IPS-NIHi11 (cell line): ENCODE results near the gene AVPR2.

Experiments
- DNase-seq: peaks from one replicate; pipeline ENCODE4 v3.0.0; 2012; ENCODE audit warnings: mixed read lengths, low spot score

AVPR2 gene

GRCh38 chrX:153903991-153904957, at the start of gene AVPR2:
Gene AVPR2 (plus strand): TSS chrX:153904673. CDS start chrX:153905146, 473 bp downstream.
- no peak for DNase-seq

GRCh38 chrX:153854702-153855101, 49.8 kb upstream of the AVPR2 start:
- no peak for DNase-seq

- DNase-seq = no peak
These were observed 47.0 kb upstream of the AVPR2 start for GRCh38 chrX:153857348-153857903.

GRCh38 chrX:153861151-153861550, 43.3 kb upstream of the AVPR2 start:
- DNase-seq = no peak

- no peak for DNase-seq
These were observed 42.7 kb upstream of the AVPR2 start for GRCh38 chrX:153861733-153862310.

GRCh38 chrX:153862369-153863250, 41.9 kb upstream of the AVPR2 start:
- DNase-seq = no peak

GRCh38 chrX:153863251-153863991, 41.1 kb upstream of the AVPR2 start:
- DNase-seq = no peak

- no peak for DNase-seq
These were observed 40.4 kb upstream of the AVPR2 start for GRCh38 chrX:153864101-153864500.

GRCh38 chrX:153864561-153865320, 39.7 kb upstream of the AVPR2 start:
- DNase-seq = no peak

GRCh38 chrX:153865321-153865580, 39.2 kb upstream of the AVPR2 start:
- DNase-seq = no peak

GRCh38 chrX:153865685-153866084, 38.8 kb upstream of the AVPR2 start:
- DNase-seq = no peak

GRCh38 chrX:153866302-153867019, 38.0 kb upstream of the AVPR2 start:
- DNase-seq = no peak

GRCh38 chrX:153867139-153867538, 37.3 kb upstream of the AVPR2 start:
- no peak for DNase-seq

GRCh38 chrX:153867671-153868070, 36.8 kb upstream of the AVPR2 start:
- DNase-seq = no peak

- DNase-seq = no peak
These were observed 35.6 kb upstream of the AVPR2 start for GRCh38 chrX:153868576-153869472.

GRCh38 chrX:153869473-153870287, 34.8 kb upstream of the AVPR2 start:
- no peak for DNase-seq

GRCh38 chrX:153870288-153870690, 34.2 kb upstream of the AVPR2 start:
- no peak for DNase-seq

- no peak for DNase-seq
These were observed 33.6 kb upstream of the AVPR2 start for GRCh38 chrX:153870791-153871360.
